GM23248 (cell line): Measurements from ENCODE around the gene B3GNT4. TPM values are rescaled to one million over a fixed set of nuclear protein-coding genes. Genes with fewer than 3 reads are reported as not detected.
A peak's percentile ranks its signal among the peaks of the same experiment; 100 is the strongest.
"Not testable (repeated sequence)": the region's sequence is repeated elsewhere in the genome, so short reads cannot be mapped to it uniquely, and the experiment has no call there.

ENCODE experiments used
- DNase-seq: peaks from one replicate; pipeline ENCODE4 v3.0.0-alpha.2; 2015
- H2AFZ ChIP-seq: fragments of 200-600 bp; sonication (generic); 2 replicates; pipeline ENCODE4 v1.6.1; 2016; ENCODE audit warnings: antibody characterized with exemption
- H3F3A ChIP-seq: fragments of 200-600 bp; sonication (generic); 2 replicates; pipeline ENCODE4 v1.6.1; 2016; ENCODE audit warnings: mild to moderate bottlenecking, antibody characterized with exemption, mixed run types; ENCODE audit not compliant: insufficient read depth
- H3K27ac ChIP-seq: fragments of 200-600 bp; sonication (generic); 2 replicates; pipeline ENCODE4 v1.5.1; 2016; ENCODE audit warnings: mild to moderate bottlenecking
- H3K27me3 ChIP-seq: fragments of 200-600 bp; sonication (generic); replicated peaks from 2 replicates; pipeline ENCODE4 v1.6.1; 2016; ENCODE audit warnings: mild to moderate bottlenecking; ENCODE audit not compliant: insufficient read depth
- H3K36me3 ChIP-seq: fragments of 200-600 bp; sonication (generic); 2 replicates; pipeline ENCODE4 v1.6.1; 2016; ENCODE audit warnings: low read depth, mild to moderate bottlenecking
- H3K4me1 ChIP-seq: fragments of 200-600 bp; sonication (generic); 2 replicates; pipeline ENCODE4 v1.6.1; 2016; ENCODE audit warnings: mild to moderate bottlenecking; ENCODE audit not compliant: insufficient read depth
- H3K4me2 ChIP-seq: fragments of 200-600 bp; sonication (generic); one replicate; pipeline ENCODE4 v1.6.1; 2016; ENCODE audit warnings: mild to moderate bottlenecking; ENCODE audit not compliant: unreplicated experiment
- H3K4me3 ChIP-seq: fragments of 200-600 bp; sonication (generic); 2 replicates; pipeline ENCODE4 v1.5.1; 2016; ENCODE audit warnings: mild to moderate bottlenecking
- H3K79me2 ChIP-seq: fragments of 200-600 bp; sonication (generic); 2 replicates; pipeline ENCODE4 v1.6.1; 2016; ENCODE audit warnings: mild to moderate bottlenecking; ENCODE audit not compliant: insufficient read depth
- H3K9ac ChIP-seq: fragments of 200-600 bp; sonication (generic); 2 replicates; pipeline ENCODE4 v1.6.1; 2016; ENCODE audit warnings: mild to moderate bottlenecking
- H3K9me2 ChIP-seq: fragments of 200-600 bp; sonication (generic); 2 replicates; pipeline ENCODE4 v1.6.1; 2016; ENCODE audit warnings: mixed run types, mild to moderate bottlenecking, moderate library complexity; ENCODE audit not compliant: insufficient read depth
- H3K9me3 ChIP-seq: fragments of 200-600 bp; sonication (generic); one replicate; pipeline ENCODE4 v1.6.1; 2017; ENCODE audit warnings: low read depth
- H4K20me1 ChIP-seq: fragments of 200-600 bp; sonication (generic); 2 replicates; pipeline ENCODE4 v1.6.0; 2016; ENCODE audit not compliant: insufficient read depth
- EZH2 ChIP-seq: fragments of 200-600 bp; sonication (generic); IDR thresholded peaks from 2 replicates; pipeline ENCODE4 v1.6.1; 2018; ENCODE audit warnings: antibody characterized with exemption, mild to moderate bottlenecking; ENCODE audit not compliant: insufficient read depth, poor library complexity, severe bottlenecking
- EZH2phosphoT487 ChIP-seq: fragments of 200-600 bp; sonication (generic); IDR thresholded peaks from 2 replicates; pipeline ENCODE4 v1.6.1; 2018; ENCODE audit warnings: antibody characterized with exemption, moderate library complexity, mild to moderate bottlenecking, low read depth; ENCODE audit not compliant: insufficient read depth
- WGBS, 2 experiments: methylation state at CpG; one replicate each; pipeline ENCODE4 v1.1.6; 2015 to 2017; ENCODE audit warnings: low lambda C conversion rate in 2 of 2, low coverage in 1 of 2; ENCODE audit errors: missing lambda C conversion rate in 2 of 2; 5-methylcytosine and 5-hydroxymethylcytosine counted together
- in situ Hi-C: fragments of 300-500 bp; cut with MboI; formaldehyde crosslinking; loops from 2 replicates; pipeline ENCODE4 v1.15.0; 2020
- polyA plus RNA-seq: library from polyadenylated mRNA; unstranded; fragments of >200 nt; fragmentation: Nextera tagmentation; extraction: Ambion mirVana; gene quantifications from 2 replicates; pipeline ENCODE4 v1.2.1, GENCODE V29; 2016
- total RNA-seq: library from RNA; depleted of rRNA; stranded (reverse); fragments of >200 nt; shearing (Covaris generic); gene quantifications from 2 replicates; pipeline ENCODE4 v1.2.3, GENCODE V29; 2014

Gene B3GNT4
- total and polyA plus RNA-seq, 2 experiments from 2014 or later = 0.22 to 0.40 TPM

DNA sequence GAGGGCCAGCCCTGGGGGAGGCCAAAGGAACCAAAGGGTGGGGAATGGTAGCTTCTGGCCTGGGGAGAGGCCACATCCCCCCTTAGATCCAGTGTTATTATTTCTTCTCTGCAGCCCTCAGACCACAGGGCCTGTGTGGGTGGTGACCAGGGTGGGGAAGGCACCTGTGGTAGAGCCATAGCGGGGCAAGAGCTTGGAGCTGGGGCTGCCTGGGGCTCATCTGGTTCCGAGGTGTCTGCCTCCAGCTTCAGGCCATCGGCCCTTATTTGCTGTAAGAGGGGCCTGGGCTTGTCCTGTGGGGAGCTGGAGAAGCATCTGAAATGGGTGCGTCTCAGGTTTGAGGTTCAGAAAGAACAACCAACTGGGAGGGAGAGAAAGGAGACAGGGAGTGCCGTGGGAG, 2.1 kb upstream of the B3GNT4 start:
- DNase-seq = no peak
- H3K27me3 ChIP-seq = no peaks in the 10 kb centered on the region; the same call in 1 of the 2 replicates
- H3K4me1 ChIP-seq = peaks cover 8% of the 10 kb centered on the region; the same call in 1 of the 2 replicates
- WGBS, 2 experiments = 95% methylated on average over 5 of the region's 5 CpGs
- H3K79me2 ChIP-seq = no peaks in the 10 kb centered on the region
- no peaks in the 10 kb centered on the region for H3K9me2 ChIP-seq
- H3K4me3 ChIP-seq = no peak overlapping the region
- no peaks in the 10 kb centered on the region for H3K36me3 ChIP-seq
- no peak overlapping the region for H3K27ac ChIP-seq
- no peak overlapping the region for H3K9ac ChIP-seq
- peaks cover 16% of the 10 kb centered on the region for H3F3A ChIP-seq
- H3K9me3 ChIP-seq = no peaks in the 10 kb centered on the region
- in situ Hi-C loops = no loop called here
- no peak overlapping the region for H3K4me2 ChIP-seq
- H2AFZ ChIP-seq = no peak overlapping the region
- TF ChIP-seq EZH2 = no peak
- TF ChIP-seq EZH2phosphoT487 = no peak
- no peaks in the 10 kb centered on the region for H4K20me1 ChIP-seq

DNA sequence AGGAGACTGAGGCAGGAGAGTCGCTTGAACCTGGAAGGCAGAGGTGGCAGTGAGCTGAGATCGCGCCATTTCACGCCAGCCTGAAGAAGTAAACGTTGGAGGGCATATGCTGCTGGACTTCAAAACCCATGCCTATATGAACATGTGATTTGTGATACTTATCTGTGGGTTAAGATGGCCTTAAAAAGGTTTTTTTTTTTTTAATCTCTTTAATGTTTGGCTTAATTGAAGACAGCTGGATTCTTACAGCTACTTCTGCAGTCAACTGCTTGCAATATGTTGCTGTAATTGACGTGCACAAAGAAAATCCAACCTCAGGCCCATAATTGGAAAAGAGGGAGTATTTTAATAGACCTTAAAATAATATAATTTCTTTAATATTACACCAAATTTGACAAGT, 1.5 kb upstream of the B3GNT4 start:
- Histone ChIP-seq H4K20me1 (no peaks in the 10 kb centered on the region), H2AFZ (no peak overlapping the region), H3K36me3 (no peaks in the 10 kb centered on the region), H3K27me3 (no peaks in the 10 kb centered on the region; the same call in 1 of the 2 replicates), H3K4me1 (peaks cover 8% of the 10 kb centered on the region; the same call in 1 of the 2 replicates), H3K9me3 (no peaks in the 10 kb centered on the region), H3K79me2 (no peaks in the 10 kb centered on the region), H3K4me3 (no peak overlapping the region), H3K27ac (no peak overlapping the region), H3F3A (peaks cover 22% of the 10 kb centered on the region), H3K9ac (no peak overlapping the region), H3K9me2 (no peaks in the 10 kb centered on the region), H3K4me2 (no peak overlapping the region)
- no peak for TF ChIP-seq EZH2phosphoT487
- TF ChIP-seq EZH2 = no peak
- no peak for DNase-seq
- WGBS, 2 experiments = 88 to 89% methylated on average over 6 of the region's 6 CpGs
- in situ Hi-C loops = no loop called here

DNA sequence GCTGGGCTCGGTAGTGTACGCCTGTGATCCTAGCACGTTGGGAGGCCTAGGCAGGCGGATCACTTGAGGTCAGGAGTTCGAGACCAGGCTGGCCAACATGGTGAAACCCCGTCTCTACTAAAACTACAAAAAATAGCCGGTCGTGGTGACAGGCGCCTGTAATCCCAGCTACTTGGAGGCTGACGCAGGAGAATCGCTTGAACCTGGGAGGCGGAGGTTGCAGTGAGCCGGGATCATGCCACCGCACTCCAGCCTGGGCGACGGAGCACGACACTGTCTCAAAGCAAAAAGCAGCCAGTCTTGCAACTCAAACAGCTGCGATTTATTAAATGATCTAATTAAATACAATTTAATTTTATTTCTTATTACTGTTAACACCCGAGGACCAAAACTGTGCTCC, 698 bp upstream of the B3GNT4 start:
- H3K9ac ChIP-seq, H3K9me3 ChIP-seq, H3K79me2 ChIP-seq, H3K36me3 ChIP-seq, H3K9me2 ChIP-seq, H4K20me1 ChIP-seq, H3K27ac ChIP-seq, in situ Hi-C loops, H3K27me3 ChIP-seq, DNase-seq, H3K4me1 ChIP-seq: not testable (repeated sequence)
- Histone ChIP-seq H3K4me2 (peak overlapping the region; percentile 86), H2AFZ (peak overlapping the region; percentile 71), H3F3A (peaks cover 17% of the 10 kb centered on the region), H3K4me3 (peak overlapping the region; percentile 62)
- 57 to 59% methylated on average over 19 of the region's 19 CpGs for WGBS, 2 experiments

DNA sequence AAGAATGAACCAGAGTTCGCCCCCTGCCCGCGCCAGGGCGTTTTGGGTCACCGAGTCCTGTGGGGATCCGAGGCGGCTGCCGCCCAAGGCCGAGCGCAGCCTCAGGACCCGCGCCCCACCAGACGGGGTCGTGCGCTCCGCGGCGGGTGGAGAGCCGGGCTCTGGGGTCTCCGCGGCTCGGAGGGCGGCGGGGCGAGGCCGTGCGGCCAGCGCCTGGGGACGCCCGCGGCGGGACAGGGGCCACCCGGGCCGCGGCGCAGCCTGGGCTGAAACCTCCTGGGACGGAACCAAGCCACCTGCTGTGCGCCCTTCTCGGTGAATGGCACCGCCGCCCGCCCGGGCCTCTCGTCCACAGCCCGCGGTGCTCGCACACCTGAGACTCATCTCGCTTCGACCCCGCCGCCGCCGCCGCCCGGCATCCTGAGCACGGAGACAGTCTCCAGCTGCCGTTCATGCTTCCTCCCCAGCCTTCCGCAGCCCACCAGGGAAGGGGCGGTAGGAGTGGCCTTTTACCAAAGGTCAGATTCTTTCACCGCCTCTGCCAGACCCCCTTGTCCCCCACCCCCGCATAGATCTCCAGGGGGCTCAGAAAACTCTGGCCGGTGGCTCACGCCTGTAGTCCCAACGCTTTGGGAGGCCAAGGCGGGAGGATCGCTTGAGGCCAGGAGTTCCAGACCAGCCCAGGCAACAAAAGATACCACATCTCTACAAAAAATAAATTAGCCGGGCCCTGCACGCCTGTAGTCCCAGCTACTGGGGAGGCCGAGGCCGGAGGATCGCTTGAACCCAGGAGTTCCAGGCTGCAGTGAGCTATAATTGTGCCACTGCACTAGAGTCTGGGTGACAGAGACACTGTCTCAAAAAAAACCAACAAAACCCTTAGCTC, 901 bp downstream of the B3GNT4 start:
- H4K20me1 ChIP-seq = no peaks in the 10 kb centered on the region
- H3K4me2 ChIP-seq = peak overlapping the region; percentile 86
- H3K9me3 ChIP-seq = no peaks in the 10 kb centered on the region
- in situ Hi-C loops = no loop called here
- peaks cover 15% of the 10 kb centered on the region; the same call in 1 of the 2 replicates for H3F3A ChIP-seq
- H3K27ac ChIP-seq = no peak overlapping the region
- peak; percentile 14 for DNase-seq
- H3K4me3 ChIP-seq = peak overlapping the region; percentile 62
- no peaks in the 10 kb centered on the region for H3K79me2 ChIP-seq
- no peaks in the 10 kb centered on the region for H3K9me2 ChIP-seq
- no peaks in the 10 kb centered on the region; the same call in 1 of the 2 replicates for H3K27me3 ChIP-seq
- whole genome bisulfite sequencing, 2 experiments = 18 to 25% methylated on average over 42 to 55 of the region's 71 CpGs
- no peak overlapping the region for H3K9ac ChIP-seq
- H2AFZ ChIP-seq = peak overlapping the region; percentile 71
- TF ChIP-seq EZH2 (peak; percentile 91), EZH2phosphoT487 (peak; percentile 55; the same call in 1 of the 2 replicates)
- no peaks in the 10 kb centered on the region for H3K36me3 ChIP-seq
- H3K4me1 ChIP-seq = no peaks in the 10 kb centered on the region
